Heart right ventricle (tissue), 16 donors: ENCODE measurements around the gene TTLL8. TPM values are rescaled to one million over a fixed set of nuclear protein-coding genes. Genes with fewer than 3 reads are reported as not detected.
A peak's percentile ranks its signal among the peaks of the same experiment; 100 is the strongest.

Experiments used
- ATAC-seq, 8 donors: fragments of 200-7000 bp; cut with Tn5 transposase; one replicate each; pipeline ENCODE4 v1.9.1; 2020; ENCODE audit warnings: mild to moderate bottlenecking in 8 of 8, moderate library complexity in 8 of 8, moderate number of reproducible peaks in 1 of 8
- DNase-seq, 2 donors: peaks; one replicate each; pipeline ENCODE4 v3.0.0-alpha.2; 2020
- H3K27ac ChIP-seq, 10 donors: fragments of 200-600 bp; sonication (generic) in 2 of 10; one replicate each; pipeline versions ENCODE4 v1.5.0 to v1.8.0; 2020 to 2022; ENCODE audit warnings: mild to moderate bottlenecking in 3 of 10
- H3K27me3 ChIP-seq, 7 donors: fragments of 200-600 bp; one replicate each; pipeline ENCODE4 v1.8.0; 2021 to 2022; ENCODE audit warnings: mild to moderate bottlenecking in 2 of 7
- H3K36me3 ChIP-seq, 9 donors: fragments of 200-600 bp; sonication (generic) in 1 of 9; one replicate each; pipeline versions ENCODE4 v1.5.0 to v1.8.0; 2020 to 2022; ENCODE audit warnings: mild to moderate bottlenecking in 2 of 9
- H3K4me1 ChIP-seq, 9 donors: fragments of 200-600 bp; sonication (generic) in 1 of 9; one replicate each; pipeline versions ENCODE4 v1.5.0 to v1.8.0; 2020 to 2022; ENCODE audit warnings: mild to moderate bottlenecking in 4 of 9
- H3K4me3 ChIP-seq, 10 donors: fragments of 200-600 bp; sonication (generic) in 2 of 10; one replicate each; pipeline versions ENCODE4 v1.5.0 to v1.8.0; 2020 to 2022; ENCODE audit warnings: mild to moderate bottlenecking in 7 of 10, moderate library complexity in 2 of 10
- H3K9me3 ChIP-seq, 11 donors: fragments of 200-600 bp in 10 of 11; sonication (generic) in 2 of 11; one replicate each; pipeline versions ENCODE4 v1.5.0 to v1.8.0; 2013 to 2022; ENCODE audit warnings: mild to moderate bottlenecking in 2 of 11, control low read depth in 1 of 11, moderate library complexity in 1 of 11
- WGBS, 2 donors: extraction: QIAGEN DNeasy Blood & Tissue Kit; methylation state at CpG; one replicate each; pipeline ENCODE4 v1.1.7; 2013; ENCODE audit warnings: inconsistent platforms in 1 of 2; 5-methylcytosine and 5-hydroxymethylcytosine counted together
- intact Hi-C, 10 donors: fragments of 100-400 bp; cut with DNase I; formaldehyde crosslinking; loops; one replicate each; pipeline versions ENCODE4 v1.11.1 to v1.14.2; 2022
- polyA plus RNA-seq, 2 donors: library from polyadenylated mRNA; stranded (reverse); fragments of 200-250 nt; gene quantifications; one replicate each; pipeline ENCODE4 v1.2.3, GENCODE V29; 2013
- total RNA-seq, 10 donors: library from RNA; stranded (reverse); fragmentation: NEBNext Ultra II Directional in 3 of 10; extraction: Animal tissue kit (Norgen Biotek cat#: 25700) in 3 of 10; gene quantifications; one replicate each; pipeline versions ENCODE4 v1.2.1 to v1.2.4, GENCODE V29; 2021 to 2023
- TF ChIP-seq, protein P1 (sequence below), 9 donors: fragments of 200-600 bp; sonication (generic) in 2 of 9; IDR thresholded peaks; one replicate each; pipeline versions ENCODE4 v1.5.0 to v1.8.0; 2021 to 2022; ENCODE audit warnings: antibody characterized with exemption in 9 of 9, mild to moderate bottlenecking in 5 of 9, moderate library complexity in 1 of 9
- donor health status: Arrhythmogenic right ventricular cardiomyopathy.
- donor health status: ischemic (EF 13 %, LVEDD 7.1; RV severe dilation, severe dysfunction).
- donor health status: healthy with polysubstance abuse.
- donor health status: DM: no; HTN: yes; CAD: no.
- donor health status: DM: no; HTN: no; CAD: no.
- donor health status: ischemic (EF 25% LVEDD 6.9; RV normal size, moderate dysfunction).
- donor health status: ischemic (EF 25% LVEDD 5.7; RV mildly dilated, moderate dysfunction).
- donor health status: healthy.
- donor health status: DM: yes; HTN: yes; CAD: no.
- donor health status: Ischemic cardiomyopathy.
- donor health status: ischemic (EF 35%, LVEDD 5.7; RV mildly dilated, moderate dysfunction).
- donor health status: nonischemic (EF 11% LVEDD 7.7; RV severe dilation, severe dysfunction).
- donor health status: DM: yes; HTN: yes; CAD: no.
- donor health status: PGD.
- donor health status: ischemic (EF 29% LVEDD 5.4; RV normal size, mild dysfunction).
- donor health status: nonischemic (EF 23%, LVEDD 6.1; RV moderate dilation, normal function).

TTLL8 gene
- total and polyA plus RNA-seq, 12 donors: not detected

- intact Hi-C loops: no loop called here
- H3K4me1 ChIP-seq: peaks cover 0 to 11% (median 8%) of the 10 kb centered on the region in 9 donors
- no peak overlapping the region for H3K4me3 ChIP-seq
- peak in 2 of 8 donors; percentile 37 to 61 for ATAC-seq
- TF ChIP-seq, protein P1, sequence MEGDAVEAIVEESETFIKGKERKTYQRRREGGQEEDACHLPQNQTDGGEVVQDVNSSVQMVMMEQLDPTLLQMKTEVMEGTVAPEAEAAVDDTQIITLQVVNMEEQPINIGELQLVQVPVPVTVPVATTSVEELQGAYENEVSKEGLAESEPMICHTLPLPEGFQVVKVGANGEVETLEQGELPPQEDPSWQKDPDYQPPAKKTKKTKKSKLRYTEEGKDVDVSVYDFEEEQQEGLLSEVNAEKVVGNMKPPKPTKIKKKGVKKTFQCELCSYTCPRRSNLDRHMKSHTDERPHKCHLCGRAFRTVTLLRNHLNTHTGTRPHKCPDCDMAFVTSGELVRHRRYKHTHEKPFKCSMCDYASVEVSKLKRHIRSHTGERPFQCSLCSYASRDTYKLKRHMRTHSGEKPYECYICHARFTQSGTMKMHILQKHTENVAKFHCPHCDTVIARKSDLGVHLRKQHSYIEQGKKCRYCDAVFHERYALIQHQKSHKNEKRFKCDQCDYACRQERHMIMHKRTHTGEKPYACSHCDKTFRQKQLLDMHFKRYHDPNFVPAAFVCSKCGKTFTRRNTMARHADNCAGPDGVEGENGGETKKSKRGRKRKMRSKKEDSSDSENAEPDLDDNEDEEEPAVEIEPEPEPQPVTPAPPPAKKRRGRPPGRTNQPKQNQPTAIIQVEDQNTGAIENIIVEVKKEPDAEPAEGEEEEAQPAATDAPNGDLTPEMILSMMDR (IDR thresholded peaks at IDR 0.05): no peak
- no peaks in the 10 kb centered on the region for H3K9me3 ChIP-seq
- no peaks in the 10 kb centered on the region for H3K36me3 ChIP-seq
- 77 to 80% methylated on average over 22 to 23 of the region's 23 CpGs for WGBS, 2 donors
- DNase-seq: no peak
- H3K27ac ChIP-seq: no peak overlapping the region
- H3K27me3 ChIP-seq: peaks cover 0 to 67% (median 41%) of the 10 kb centered on the region in 7 donors
These were observed 5.7 kb upstream of the TTLL8 start for GRCh38 chr22:50063589-50064393.

DNA sequence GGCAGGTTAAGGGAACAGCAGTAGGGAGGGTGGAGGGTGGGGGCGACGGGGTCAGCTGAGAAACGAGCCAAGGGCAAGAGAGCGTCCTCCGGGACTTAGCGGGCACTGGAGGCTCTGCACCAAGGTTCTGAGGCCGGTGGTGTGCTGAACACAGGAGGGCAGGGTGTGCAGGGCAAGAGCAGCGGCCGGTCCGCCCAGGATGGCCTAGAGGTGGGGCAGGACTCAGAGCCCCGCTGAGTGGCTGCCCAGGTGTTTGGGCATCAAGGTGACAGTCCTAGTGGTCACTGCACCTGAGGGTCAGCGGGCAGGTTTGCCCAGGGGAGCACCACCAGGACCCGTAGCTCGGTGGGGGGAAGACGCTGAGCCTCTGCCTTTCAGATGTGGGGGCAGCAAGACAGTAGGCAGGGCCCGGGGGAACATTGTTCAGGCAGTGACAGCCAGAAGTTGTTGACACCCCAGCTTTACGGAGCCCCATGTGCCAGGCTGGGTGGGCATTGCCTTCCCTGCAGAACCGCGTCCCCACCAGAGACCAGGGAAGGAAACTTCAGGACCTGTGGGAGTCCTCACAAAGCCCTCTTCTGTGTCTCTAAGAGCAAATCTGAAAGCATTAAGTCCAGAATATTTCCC lies 4.5 kb upstream of the TTLL8 start:
- DNase-seq (no peak), ATAC-seq (peak in 1 of 8 donors; percentile 34)
- no peak overlapping the region for H3K4me3 ChIP-seq
- TF ChIP-seq, protein P1 (IDR thresholded peaks at IDR 0.05): no peak
- H3K27me3 ChIP-seq: peaks cover 0 to 72% (median 46%) of the 10 kb centered on the region in 7 donors
- H3K36me3 ChIP-seq: no peaks in the 10 kb centered on the region
- H3K4me1 ChIP-seq: peaks cover 0 to 16% (median 14%) of the 10 kb centered on the region in 9 donors
- WGBS, 2 donors: 90 to 93% methylated on average over 19 of the region's 19 CpGs
- H3K9me3 ChIP-seq: no peaks in the 10 kb centered on the region
- intact Hi-C loops: no loop called here
- H3K27ac ChIP-seq: no peak overlapping the region

- DNase-seq: no peak
- Histone ChIP-seq H3K9me3 (no peaks in the 10 kb centered on the region), H3K4me3 (no peak overlapping the region), H3K4me1 (peaks cover 0 to 16% (median 14%) of the 10 kb centered on the region in 9 donors), H3K27ac (no peak overlapping the region), H3K36me3 (no peaks in the 10 kb centered on the region), H3K27me3 (peaks cover 0 to 72% (median 46%) of the 10 kb centered on the region in 7 donors)
- intact Hi-C loops: no loop called here
- WGBS, 2 donors: 67 to 76% methylated on average over 16 to 17 of the region's 17 CpGs
- TF ChIP-seq, protein P1 (IDR thresholded peaks at IDR 0.05): no peak
- ATAC-seq: no peak
These were observed 3.8 kb upstream of the TTLL8 start for GRCh38 chr22:50061824-50062355.

GRCh38 chr22:50061141-50061823 lies 3.2 kb upstream of the TTLL8 start:
- ATAC-seq (no peak), DNase-seq (no peak)
- WGBS, 2 donors: 59 to 68% methylated on average over 27 of the region's 27 CpGs
- no peaks in the 10 kb centered on the region for H3K9me3 ChIP-seq
- peaks cover 0 to 16% (median 14%) of the 10 kb centered on the region in 9 donors for H3K4me1 ChIP-seq
- TF ChIP-seq, protein P1 (IDR thresholded peaks at IDR 0.05): no peak
- no peak overlapping the region for H3K4me3 ChIP-seq
- intact Hi-C loops: no loop called here
- no peak overlapping the region for H3K27ac ChIP-seq
- no peaks in the 10 kb centered on the region for H3K36me3 ChIP-seq
- peaks cover 0 to 71% (median 49%) of the 10 kb centered on the region in 7 donors for H3K27me3 ChIP-seq
